OCI-LY1 (cell line): ENCODE results near the gene KCNT1.

Experiments
- H2AFZ ChIP-seq: fragments of 200-600 bp; sonication (generic), shearing (Covaris generic); 2 replicates; pipeline ENCODE4 v1.6.0; 2014; ENCODE audit warnings: antibody characterized with exemption, mild to moderate bottlenecking, low read length
- H3F3A ChIP-seq: fragments of 200-600 bp; sonication (generic), shearing (Covaris generic); 2 replicates; pipeline ENCODE4 v1.6.0; 2014; ENCODE audit warnings: mild to moderate bottlenecking, antibody characterized with exemption, low read length, moderate library complexity; ENCODE audit not compliant: insufficient read depth
- H3K27ac ChIP-seq: fragments of 200-600 bp; sonication (generic); 2 replicates; pipeline ENCODE4 v1.5.1; 2014; ENCODE audit warnings: low read length, mixed run types, mild to moderate bottlenecking, low read depth; ENCODE audit not compliant: poor library complexity, severe bottlenecking
- H3K27me3 ChIP-seq: fragments of 200-600 bp; sonication (generic); 2 replicates; pipeline ENCODE4 v1.6.0; 2014; ENCODE audit warnings: antibody characterized with exemption, mild to moderate bottlenecking, low read length, moderate library complexity; ENCODE audit not compliant: insufficient read depth
- H3K36me3 ChIP-seq: fragments of 200-600 bp; sonication (generic); 2 replicates; pipeline ENCODE4 v1.6.1; 2014; ENCODE audit warnings: mild to moderate bottlenecking, antibody characterized with exemption, low read length, moderate library complexity, mixed read lengths; ENCODE audit not compliant: insufficient read depth
- H3K4me1 ChIP-seq: fragments of 200-600 bp; sonication (generic); 2 replicates; pipeline ENCODE4 v1.5.1; 2014; ENCODE audit warnings: mild to moderate bottlenecking, low read length, moderate library complexity; ENCODE audit not compliant: insufficient read depth, severe bottlenecking
- H3K4me2 ChIP-seq: fragments of 200-600 bp; sonication (generic), shearing (Covaris generic); 2 replicates; pipeline ENCODE4 v1.6.1; 2014; ENCODE audit warnings: low read length
- H3K4me3 ChIP-seq: fragments of 200-600 bp; sonication (generic); 2 replicates; pipeline ENCODE4 v1.5.1; 2014; ENCODE audit warnings: low read length, low read depth, mild to moderate bottlenecking, mixed read lengths; ENCODE audit not compliant: poor library complexity, severe bottlenecking
- H3K79me2 ChIP-seq: fragments of 200-600 bp; shearing (Covaris generic); 2 replicates; pipeline ENCODE4 v1.6.1; 2016; ENCODE audit warnings: mixed run types, low read length, mixed read lengths; ENCODE audit not compliant: insufficient read depth
- H3K9ac ChIP-seq: fragments of 200-600 bp; sonication (generic), shearing (Covaris generic); 2 replicates; pipeline ENCODE4 v1.6.1; 2014; ENCODE audit warnings: mild to moderate bottlenecking, low read length, mixed read lengths
- H3K9me2 ChIP-seq: fragments of 200-600 bp; sonication (generic), shearing (Covaris generic); 2 replicates; pipeline ENCODE4 v1.6.1; 2014; ENCODE audit warnings: low read depth, mild to moderate bottlenecking, low read length, mixed read lengths
- H3K9me3 ChIP-seq: fragments of 200-600 bp; shearing (Covaris generic); 2 replicates; pipeline ENCODE4 v1.6.1; 2014; ENCODE audit warnings: low read length, mixed read lengths
- H4K20me1 ChIP-seq: fragments of 200-600 bp; sonication (generic), shearing (Covaris generic); 2 replicates; pipeline ENCODE4 v1.6.0; 2016; ENCODE audit warnings: mild to moderate bottlenecking, low read length; ENCODE audit not compliant: insufficient read depth
- CTCF ChIP-seq: fragments of 200-600 bp; sonication (generic), shearing (Covaris generic); IDR thresholded peaks from 2 replicates; pipeline ENCODE4 v1.5.1; 2017; ENCODE audit warnings: mild to moderate bottlenecking, antibody characterized with exemption, low read length, moderate library complexity, mixed read lengths
- EZH2 ChIP-seq: fragments of 200-600 bp; sonication (generic), shearing (Covaris generic); IDR thresholded peaks from 2 replicates; pipeline ENCODE4 v1.8.0; 2017; ENCODE audit warnings: borderline replicate concordance, mixed run types, mild to moderate bottlenecking, antibody characterized with exemption, low read length, moderate library complexity, mixed read lengths

KCNT1 gene

GRCh38 chr9:135719472-135719871 is 17.5 kb downstream of the KCNT1 start:
- Histone ChIP-seq H3K4me3 (no peak overlapping the region), H4K20me1 (no peaks in the 10 kb centered on the region), H3K36me3 (no peaks in the 10 kb centered on the region), H3K9ac (no peak overlapping the region), H3K4me2 (no peak overlapping the region), H3F3A (no peaks in the 10 kb centered on the region), H3K79me2 (no peaks in the 10 kb centered on the region), H3K9me2 (no peaks in the 10 kb centered on the region), H2AFZ (no peak overlapping the region), H3K4me1 (no peaks in the 10 kb centered on the region), H3K27me3 (no peaks in the 10 kb centered on the region), H3K9me3 (no peaks in the 10 kb centered on the region), H3K27ac (no peak overlapping the region)
- TF ChIP-seq CTCF (no peak), EZH2 (no peak)

GRCh38 chr9:135722365-135722764 is 20.4 kb downstream of the KCNT1 start:
- Histone ChIP-seq H3K4me3 (no peak overlapping the region), H3K9ac (no peak overlapping the region), H2AFZ (no peak overlapping the region), H3K4me1 (no peaks in the 10 kb centered on the region), H3K79me2 (no peaks in the 10 kb centered on the region), H4K20me1 (no peaks in the 10 kb centered on the region), H3K36me3 (no peaks in the 10 kb centered on the region), H3K27ac (no peak overlapping the region), H3K27me3 (no peaks in the 10 kb centered on the region), H3F3A (no peaks in the 10 kb centered on the region), H3K4me2 (no peak overlapping the region), H3K9me3 (no peaks in the 10 kb centered on the region), H3K9me2 (no peaks in the 10 kb centered on the region)
- TF ChIP-seq EZH2 (no peak), CTCF (no peak)

- H3K9ac ChIP-seq = no peak overlapping the region
- H3K4me3 ChIP-seq = no peak overlapping the region
- no peak overlapping the region for H2AFZ ChIP-seq
- no peaks in the 10 kb centered on the region for H3K4me1 ChIP-seq
- TF ChIP-seq CTCF = no peak
- TF ChIP-seq EZH2 = no peak
- H3K27ac ChIP-seq = no peak overlapping the region
- H3K27me3 ChIP-seq = no peaks in the 10 kb centered on the region
- no peaks in the 10 kb centered on the region for H3K36me3 ChIP-seq
- no peaks in the 10 kb centered on the region for H3F3A ChIP-seq
- H3K4me2 ChIP-seq = no peak overlapping the region
- no peaks in the 10 kb centered on the region for H4K20me1 ChIP-seq
- no peaks in the 10 kb centered on the region for H3K79me2 ChIP-seq
- no peaks in the 10 kb centered on the region for H3K9me2 ChIP-seq
- H3K9me3 ChIP-seq = no peaks in the 10 kb centered on the region
These were observed 22.3 kb downstream of the KCNT1 start for GRCh38 chr9:135724186-135724787.
